ENCODE measurements around the gene ANKRD33B. TPM values are rescaled to one million over a fixed set of nuclear protein-coding genes. Genes with fewer than 3 reads are reported as not detected.

The ANKRD33B gene
- total and polyA plus RNA-seq, 9 of the 15 experiments (the other 6 are each of a cell fraction or from before 2014, with no cell fraction given): 0.10 to 1.7 (median 0.40) TPM

GRCh38 chr5:10681731-10682679 is 118.1 kb downstream of the ANKRD33B start:
- in situ Hi-C loops (cut with MboI): no loop called here
- H3K36me3 ChIP-seq (ENCODE audit: control insufficient read depth, insufficient read depth, low read length): peaks cover 73% of the 10 kb centered on the region; the same call in 2 of the 3 replicates
- CTCF ChIA-PET (ENCODE audit: low intra/inter-chr PET ratio): no interaction called here

GRCh38 chr5:10682801-10683525 is 119.1 kb downstream of the ANKRD33B start:
- ChIA-PET CTCF (ENCODE audit: low intra/inter-chr PET ratio) (no interaction called here), POLR2A (no interaction called here)
- WGBS (ENCODE audit: insufficient coverage, low coverage, missing lambda C conversion rate): 92% methylated on average over 16 of the region's 16 CpGs
- TF ChIP-seq MAZ (CRISPR knock-in tag; conservative IDR thresholded peaks at IDR 0.05 in 1 of 2, IDR thresholded peaks at IDR 0.05 in 1 of 2): no peak
- TF ChIP-seq ZBTB11 (CRISPR knock-in tag; IDR thresholded peaks at IDR 0.05): no peak
- no peak for TF ChIP-seq HOXB6 (CRISPR knock-in tag; IDR thresholded peaks at IDR 0.05; ENCODE audit: borderline replicate concordance)
- TF ChIP-seq FOXM1 (IDR thresholded peaks at IDR 0.05; ENCODE audit: low read depth): no peak
- no peak for TF ChIP-seq FOXM1 (CRISPR knock-in tag; IDR thresholded peaks at IDR 0.05; ENCODE audit: low read depth)
- no peak for TF ChIP-seq ZNF347 (CRISPR knock-in tag; IDR thresholded peaks at IDR 0.05; ENCODE audit: low read depth)
- no peak for TF ChIP-seq SMARCA5 (IDR thresholded peaks at IDR 0.05)

More at GRCh38 chr5:10681731-10682679, 118.1 kb downstream of the ANKRD33B start:
- 92% methylated on average over 22 of the region's 22 CpGs for WGBS (ENCODE audit: insufficient coverage, low coverage, missing lambda C conversion rate)
- no TSS peak for BruUV-seq (replicated peaks)
- no peaks in the 10 kb centered on the region for H3K4me1 ChIP-seq (replicated peaks in 1 of 2; ENCODE audit: control insufficient read depth in 2 of 2, insufficient read depth in 2 of 2, low read length in 2 of 2)
- ATAC-seq (no peak), FAIRE-seq (no peak), DNase-seq (ENCODE audit: extremely low read depth in 1 of 4, low spot score in 3 of 4) (no peak)
- H3K4me3 ChIP-seq: no peak overlapping the region
- no peaks in the 10 kb centered on the region for H3K79me2 ChIP-seq (ENCODE audit: control insufficient read depth, insufficient read depth, low read length)
- TF ChIP-seq ZNF589 (CRISPR knock-in tag; IDR thresholded peaks at IDR 0.05; ENCODE audit: low read depth): no peak
- 0 out of 2 replicates have a peak, but pooled peaks have one; percentile 15 for TF ChIP-seq POLR2G (IDR thresholded peaks at IDR 0.05; ENCODE audit: low read depth, low read length)
- H4K20me1 ChIP-seq (replicated peaks; ENCODE audit: control insufficient read depth, insufficient read depth, low read length): peaks cover 4% of the 10 kb centered on the region; the same call in 1 of the 2 replicates
- intact Hi-C loops (cut with micrococcal nuclease): no loop called here
- H3K9ac ChIP-seq (ENCODE audit: insufficient read depth in 1 of 2, low read depth in 2 of 2, low read length in 2 of 2): no peak overlapping the region
- no peak overlapping the region for H3K27ac ChIP-seq (ENCODE audit: extremely low read depth, low read depth, low read length)
- no peaks in the 10 kb centered on the region for H3K9me1 ChIP-seq (ENCODE audit: control insufficient read depth, insufficient read depth, low read length)
- no peaks in the 10 kb centered on the region for H3K9me3 ChIP-seq (replicated peaks; ENCODE audit: control insufficient read depth, insufficient read depth, low read depth, low read length)
- no peak overlapping the region for H2AFZ ChIP-seq (ENCODE audit: low read depth, low read length)
- no peaks in the 10 kb centered on the region for H3K27me3 ChIP-seq (ENCODE audit: control insufficient read depth in 2 of 2, insufficient read depth in 2 of 2, low read length in 2 of 2)
- POLR2A ChIA-PET: no interaction called here
- H3K4me2 ChIP-seq (ENCODE audit: insufficient read depth, low read length): no peak overlapping the region

More at GRCh38 chr5:10682801-10683525, 119.1 kb downstream of the ANKRD33B start:
- DNase-seq (ENCODE audit: extremely low read depth in 1 of 4, low spot score in 3 of 4) (no peak), FAIRE-seq (no peak), ATAC-seq (no peak)
- Histone ChIP-seq H3K27me3 (ENCODE audit: control insufficient read depth in 2 of 2, insufficient read depth in 2 of 2, low read length in 2 of 2) (no peaks in the 10 kb centered on the region), H3K4me3 (no peak overlapping the region), H3K79me2 (ENCODE audit: control insufficient read depth, insufficient read depth, low read length) (no peaks in the 10 kb centered on the region), H2AFZ (ENCODE audit: low read depth, low read length) (no peak overlapping the region), H3K9me1 (ENCODE audit: control insufficient read depth, insufficient read depth, low read length) (no peaks in the 10 kb centered on the region), H3K36me3 (ENCODE audit: control insufficient read depth, insufficient read depth, low read length) (peaks cover 73% of the 10 kb centered on the region; the same call in 2 of the 3 replicates), H3K9me3 (replicated peaks; ENCODE audit: control insufficient read depth, insufficient read depth, low read depth, low read length) (no peaks in the 10 kb centered on the region), H3K9ac (ENCODE audit: insufficient read depth in 1 of 2, low read depth in 2 of 2, low read length in 2 of 2) (no peak overlapping the region), H4K20me1 (replicated peaks; ENCODE audit: control insufficient read depth, insufficient read depth, low read length) (peaks cover 4% of the 10 kb centered on the region; the same call in 1 of the 2 replicates), H3K4me2 (ENCODE audit: insufficient read depth, low read length) (no peak overlapping the region), H3K4me1 (replicated peaks in 1 of 2; ENCODE audit: control insufficient read depth in 2 of 2, insufficient read depth in 2 of 2, low read length in 2 of 2) (no peaks in the 10 kb centered on the region), H3K27ac (ENCODE audit: extremely low read depth, low read depth, low read length) (no peak overlapping the region)
- in situ Hi-C loops (cut with MboI) (no loop called here), intact Hi-C loops (cut with micrococcal nuclease) (no loop called here)
- BruUV-seq (replicated peaks): no TSS peak

All from K562 (cell line).